SK-N-MC (cell line): ENCODE data around the gene ATF5.

Source experiments
- EZH2 ChIP-seq: fragments of 200-600 bp; sonication (generic); IDR thresholded peaks from one replicate; pipeline ENCODE4 v1.6.1; 2017; ENCODE audit warnings: antibody characterized with exemption
- POLR2AphosphoS5 ChIP-seq: IDR thresholded peaks from 2 replicates; pipeline ENCODE4 v1.6.1; 2012; ENCODE audit warnings: mild to moderate bottlenecking, low read depth, low read length, borderline replicate concordance

DNA sequence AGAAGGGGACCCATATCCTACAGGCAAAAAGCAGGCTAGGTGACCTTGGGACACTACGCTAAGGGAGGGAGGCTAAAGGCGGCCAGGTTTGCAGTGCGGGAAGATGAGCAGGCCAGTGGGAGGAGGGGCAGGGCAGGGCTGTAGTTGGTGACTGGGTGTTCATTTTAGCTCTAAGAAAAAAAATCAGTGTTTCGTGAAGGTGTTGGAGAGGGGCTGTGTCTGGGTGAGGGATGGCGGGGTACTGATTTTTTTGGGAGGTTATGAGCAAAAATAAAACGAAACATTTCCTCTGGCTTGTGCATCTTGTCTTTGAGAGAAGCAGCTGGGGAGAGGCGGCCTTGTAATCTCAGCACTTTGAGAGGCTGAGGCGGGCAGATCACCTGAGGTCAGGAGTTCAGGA, 4.6 kb downstream of the ATF5 start:
- TF ChIP-seq EZH2 (no peak), POLR2AphosphoS5 (no peak)
